GM13977 (cell line): ENCODE measurements around the gene FBN1.

ENCODE experiments used
- DNase-seq: peaks from one replicate; pipeline ENCODE4 v3.0.0; 2012; ENCODE audit warnings: low spot score
- in situ Hi-C: fragments of 300-500 bp; cut with MboI; formaldehyde crosslinking; loops from one replicate; pipeline ENCODE4 v1.12.0; 2022; ENCODE audit warnings: low sequenced_read_pairs, low pct_unique_long_range_greater_than_20kb, mixed read lengths, inconsistent platforms; ENCODE audit not compliant: unreplicated experiment
- TF ChIP-seq, protein P1 (sequence below): IDR thresholded peaks from 2 replicates; pipeline ENCODE4 v1.5.1; 2012; ENCODE audit warnings: mild to moderate bottlenecking, control low read depth; ENCODE audit not compliant: insufficient read depth; ENCODE audit errors: extremely low read depth, missing control alignments

The FBN1 gene

DNA sequence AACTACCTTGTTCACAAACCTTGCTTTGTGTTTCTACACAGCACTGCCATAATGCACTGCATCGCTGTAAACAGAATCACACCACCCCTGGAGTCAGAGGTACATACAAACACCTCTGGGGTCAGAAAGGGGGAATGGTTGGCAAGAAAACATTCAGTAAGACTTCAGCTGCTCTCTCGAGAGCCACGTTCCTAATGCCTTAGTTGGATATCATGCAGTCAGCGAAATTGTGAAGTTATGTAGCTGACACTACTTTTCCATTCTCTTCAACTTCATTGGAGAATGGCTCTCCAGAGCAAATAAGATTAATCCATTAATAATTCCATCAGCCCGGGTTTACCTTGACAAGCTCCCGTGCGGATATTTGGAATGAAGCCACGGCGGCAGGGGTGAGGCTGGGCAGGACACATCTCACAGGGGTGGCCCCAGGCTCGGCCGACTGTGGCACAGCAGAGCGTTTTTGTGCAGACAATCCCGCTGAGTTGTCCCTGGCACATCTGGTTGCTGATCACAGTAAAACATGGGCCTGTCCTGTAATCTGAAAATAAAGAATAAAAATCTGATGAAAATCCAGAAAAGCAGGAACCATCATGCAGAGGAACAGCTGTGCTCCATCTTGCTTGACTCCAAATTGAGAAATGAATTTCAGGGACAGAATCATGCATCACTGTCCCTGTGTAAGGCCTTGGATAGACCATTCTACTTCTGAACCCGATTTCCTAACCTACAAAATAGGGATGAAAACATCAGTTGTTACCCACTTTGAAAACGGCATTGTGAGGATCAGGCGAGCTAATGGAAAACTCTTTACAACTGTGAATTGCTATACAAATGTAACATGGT is 108.0 kb downstream of the FBN1 start:
- DNase-seq, result no peak
- in situ Hi-C loops, result no loop called here
- TF ChIP-seq, protein P1, sequence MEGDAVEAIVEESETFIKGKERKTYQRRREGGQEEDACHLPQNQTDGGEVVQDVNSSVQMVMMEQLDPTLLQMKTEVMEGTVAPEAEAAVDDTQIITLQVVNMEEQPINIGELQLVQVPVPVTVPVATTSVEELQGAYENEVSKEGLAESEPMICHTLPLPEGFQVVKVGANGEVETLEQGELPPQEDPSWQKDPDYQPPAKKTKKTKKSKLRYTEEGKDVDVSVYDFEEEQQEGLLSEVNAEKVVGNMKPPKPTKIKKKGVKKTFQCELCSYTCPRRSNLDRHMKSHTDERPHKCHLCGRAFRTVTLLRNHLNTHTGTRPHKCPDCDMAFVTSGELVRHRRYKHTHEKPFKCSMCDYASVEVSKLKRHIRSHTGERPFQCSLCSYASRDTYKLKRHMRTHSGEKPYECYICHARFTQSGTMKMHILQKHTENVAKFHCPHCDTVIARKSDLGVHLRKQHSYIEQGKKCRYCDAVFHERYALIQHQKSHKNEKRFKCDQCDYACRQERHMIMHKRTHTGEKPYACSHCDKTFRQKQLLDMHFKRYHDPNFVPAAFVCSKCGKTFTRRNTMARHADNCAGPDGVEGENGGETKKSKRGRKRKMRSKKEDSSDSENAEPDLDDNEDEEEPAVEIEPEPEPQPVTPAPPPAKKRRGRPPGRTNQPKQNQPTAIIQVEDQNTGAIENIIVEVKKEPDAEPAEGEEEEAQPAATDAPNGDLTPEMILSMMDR, result no peak

GRCh38 chr15:48536681-48537091 is 108.8 kb downstream of the FBN1 start:
- in situ Hi-C loops, result no loop called here
- no peak for DNase-seq
- TF ChIP-seq, protein P1, result no peak

GRCh38 chr15:48533982-48534381 is 111.5 kb downstream of the FBN1 start:
- in situ Hi-C loops, result no loop called here

DNA sequence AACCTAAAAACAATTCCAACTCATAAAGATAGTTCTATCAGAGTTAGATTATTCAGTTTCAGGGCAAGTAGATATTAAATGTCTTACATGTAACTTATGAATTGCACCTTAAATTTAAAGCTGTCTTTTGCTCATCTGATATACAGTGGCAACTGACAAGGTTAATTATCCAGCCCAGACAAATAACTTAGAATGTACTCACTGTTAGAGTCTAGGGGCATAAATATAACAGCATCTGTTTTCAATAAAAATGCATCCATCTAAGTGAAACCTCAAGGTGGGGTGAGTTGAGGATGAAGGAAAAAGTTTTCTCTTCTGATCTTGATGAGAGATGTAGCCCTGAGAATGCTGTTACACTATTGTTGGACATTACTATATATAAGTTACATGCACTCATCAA is 112.6 kb downstream of the FBN1 start:
- TF ChIP-seq, protein P1, result no peak

More at GRCh38 chr15:48533982-48534381, 111.5 kb downstream of the FBN1 start:
- TF ChIP-seq, protein P1, result no peak
- no peak for DNase-seq

DNA sequence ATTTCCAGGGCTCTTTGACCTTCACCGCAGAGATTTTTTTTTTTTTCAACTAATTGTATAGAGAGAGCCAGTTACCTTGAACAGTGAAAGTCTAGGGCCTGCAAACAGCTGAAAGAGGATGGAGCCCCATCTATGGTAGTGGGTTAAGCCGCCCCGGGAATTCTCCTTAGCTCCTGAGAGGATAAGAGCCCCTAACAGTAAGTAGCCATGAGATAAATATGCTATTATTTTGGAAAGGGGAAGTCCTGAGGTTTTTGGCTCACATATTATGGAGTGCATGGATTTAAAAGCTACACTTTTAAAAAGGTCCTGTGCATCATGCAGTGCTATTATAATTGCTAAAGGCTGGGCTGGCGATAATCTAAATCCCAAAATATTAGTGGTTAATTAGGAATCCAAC is 115.0 kb downstream of the FBN1 start:
- DNase-seq, result no peak
- TF ChIP-seq, protein P1, result no peak
- in situ Hi-C loops, result no loop called here

More for the DNA sequence above, 112.6 kb downstream of the FBN1 start:
- DNase-seq, result no peak
- in situ Hi-C loops, result no loop called here

DNA sequence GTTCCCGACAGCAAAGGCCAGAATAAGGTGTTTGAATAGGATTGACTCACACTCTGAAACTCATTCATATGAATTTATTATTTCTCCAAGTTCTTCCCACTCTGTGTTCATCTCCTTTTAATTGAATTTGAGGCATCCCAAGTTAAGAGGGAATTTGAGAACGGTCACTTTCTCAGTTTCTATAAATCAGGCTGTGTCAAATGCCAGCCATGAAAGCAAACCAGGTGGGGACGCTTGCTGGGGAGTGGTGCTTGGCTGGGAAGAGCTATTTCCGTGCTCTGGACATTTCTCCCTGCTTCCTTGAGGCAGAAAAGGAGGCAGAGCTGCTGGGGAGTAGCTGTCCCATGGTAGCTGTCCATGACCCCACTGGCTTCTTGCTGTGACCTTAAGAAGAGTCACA is 116.6 kb downstream of the FBN1 start:
- no peak for DNase-seq
- TF ChIP-seq, protein P1, result no peak
- in situ Hi-C loops, result no loop called here
